Body of pancreas (tissue), 4 donors: Measurements from ENCODE around the gene TIGAR. TPM values are rescaled to one million over a fixed set of nuclear protein-coding genes. Genes with fewer than 3 reads are reported as not detected.
A peak's percentile ranks its signal among the peaks of the same experiment; 100 is the strongest.

Experiments
- ATAC-seq: fragments of 150-250 bp; one replicate; pipeline ENCODE4 v1.9.1; 2016
- DNase-seq, 4 donors: peaks; one replicate each; pipeline ENCODE4 v3.0.0-alpha.2; 2019
- H3K27ac ChIP-seq, 4 donors: fragments of 200-600 bp; sonication (generic); 1 replicate in 3 of 4; 2 replicates in 1 of 4; pipeline versions ENCODE4 v1.5.1 to v1.6.1; 2016 to 2019; ENCODE audit warnings: mild to moderate bottlenecking in 1 of 4, mixed read lengths in 1 of 4, moderate library complexity in 1 of 4
- H3K27me3 ChIP-seq, 2 donors: fragments of 200-600 bp; sonication (generic); one replicate each; pipeline ENCODE4 v1.6.0; 2016; ENCODE audit warnings: mild to moderate bottlenecking in 1 of 2
- H3K36me3 ChIP-seq, 2 donors: fragments of 200-600 bp; sonication (generic); replicated peaks in 1 of 2; 2 replicates each; pipeline ENCODE4 v1.5.1; 2016; ENCODE audit warnings: low read depth in 2 of 2; ENCODE audit not compliant: insufficient read depth in 1 of 2
- H3K4me1 ChIP-seq: fragments of 200-600 bp; sonication (generic); one replicate; pipeline ENCODE4 v1.6.0; 2016
- H3K4me3 ChIP-seq, 2 donors: fragments of 200-600 bp; sonication (generic); 1 replicate in 1 of 2; 2 replicates in 1 of 2; pipeline ENCODE4 v1.5.1; 2016 to 2019
- H3K9me3 ChIP-seq, 3 donors: fragments of 200-600 bp; sonication (generic); 1 replicate in 2 of 3; 2 replicates in 1 of 3; pipeline ENCODE4 v1.5.1; 2016
- POLR2A ChIP-seq, 3 donors: fragments of 450-650 bp; IDR thresholded peaks; one replicate each; pipeline ENCODE4 v1.6.1; 2016; ENCODE audit warnings: antibody characterized with exemption in 3 of 3, mild to moderate bottlenecking in 2 of 3
- WGBS, 2 donors: methylation state at CpG; one replicate each; pipeline ENCODE4 v1.1.5; 2017; 5-methylcytosine and 5-hydroxymethylcytosine counted together
- intact Hi-C: fragments of 100-400 bp; cut with DNase I; formaldehyde crosslinking; loops from one replicate; pipeline ENCODE4 v1.15.1; 2023
- total RNA-seq, 2 donors: library from RNA; depleted of rRNA; stranded (reverse); fragments of >200 nt; gene quantifications; one replicate each; pipeline ENCODE4 v1.1.0, GENCODE V29; 2016
- TF ChIP-seq, protein P1 (sequence below), 7 experiments: fragments of 450-650 bp in 4 of 7; fragments of 200-600 bp in 3 of 7; sonication (generic) in 3 of 7; IDR thresholded peaks; one replicate each; pipeline ENCODE4 v1.5.1; 2016 to 2019; ENCODE audit warnings: antibody characterized with exemption in 7 of 7

TIGAR gene
- total RNA-seq, 2 donors from 2014 or later, result 0.33 to 1.6 TPM

DNA sequence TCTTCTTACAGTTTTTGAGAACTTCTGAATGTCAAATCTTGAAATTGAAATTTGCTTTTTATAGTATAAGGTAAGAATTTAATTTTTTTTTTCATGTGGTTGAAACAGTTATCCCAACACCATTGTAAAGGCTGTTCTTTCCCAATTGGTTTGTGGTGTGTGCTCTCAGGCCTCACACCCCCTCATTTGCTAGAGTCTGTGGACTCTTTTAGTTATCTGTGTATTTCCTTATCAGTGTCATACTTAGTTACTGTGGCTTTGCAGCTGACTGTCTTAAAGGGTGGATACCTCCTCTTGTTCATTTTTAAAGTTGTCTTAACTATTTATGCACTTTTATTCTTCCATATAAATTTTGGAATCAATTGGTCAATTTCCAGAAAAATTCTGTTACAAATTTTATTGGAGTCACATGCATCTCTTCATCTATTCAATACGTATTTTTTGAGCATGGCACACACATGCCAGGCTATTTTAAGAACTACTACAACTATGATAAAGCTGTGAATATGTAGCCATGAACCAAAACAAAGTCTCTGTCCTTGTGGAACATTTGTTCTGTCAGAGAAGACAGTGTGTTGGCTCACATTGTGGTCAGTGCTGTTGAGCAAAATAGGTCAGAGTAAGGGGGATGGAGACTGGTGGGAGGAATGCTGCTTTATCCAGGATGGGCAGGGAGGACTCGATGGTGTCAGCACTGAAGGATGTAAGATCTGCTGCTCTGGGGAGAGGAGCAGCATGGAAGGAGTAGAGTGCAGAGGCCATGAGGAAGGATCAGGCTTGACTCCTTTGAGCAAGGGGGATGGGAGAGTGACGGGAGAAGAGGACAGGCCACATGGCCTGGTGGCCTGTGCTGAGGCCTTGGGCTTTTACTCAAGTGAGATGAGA, 34.4 kb downstream of the TIGAR start:
- Histone ChIP-seq H3K27ac (no peak overlapping the region), H3K36me3 (peaks cover 0 to 8% of the 10 kb centered on the region in 2 donors), H3K27me3 (no peaks in the 10 kb centered on the region), H3K9me3 (no peaks in the 10 kb centered on the region), H3K4me1 (no peaks in the 10 kb centered on the region), H3K4me3 (no peak overlapping the region)
- intact Hi-C loops, result no loop called here
- DNase-seq (no peak), ATAC-seq (no peak)
- TF ChIP-seq, protein P1, sequence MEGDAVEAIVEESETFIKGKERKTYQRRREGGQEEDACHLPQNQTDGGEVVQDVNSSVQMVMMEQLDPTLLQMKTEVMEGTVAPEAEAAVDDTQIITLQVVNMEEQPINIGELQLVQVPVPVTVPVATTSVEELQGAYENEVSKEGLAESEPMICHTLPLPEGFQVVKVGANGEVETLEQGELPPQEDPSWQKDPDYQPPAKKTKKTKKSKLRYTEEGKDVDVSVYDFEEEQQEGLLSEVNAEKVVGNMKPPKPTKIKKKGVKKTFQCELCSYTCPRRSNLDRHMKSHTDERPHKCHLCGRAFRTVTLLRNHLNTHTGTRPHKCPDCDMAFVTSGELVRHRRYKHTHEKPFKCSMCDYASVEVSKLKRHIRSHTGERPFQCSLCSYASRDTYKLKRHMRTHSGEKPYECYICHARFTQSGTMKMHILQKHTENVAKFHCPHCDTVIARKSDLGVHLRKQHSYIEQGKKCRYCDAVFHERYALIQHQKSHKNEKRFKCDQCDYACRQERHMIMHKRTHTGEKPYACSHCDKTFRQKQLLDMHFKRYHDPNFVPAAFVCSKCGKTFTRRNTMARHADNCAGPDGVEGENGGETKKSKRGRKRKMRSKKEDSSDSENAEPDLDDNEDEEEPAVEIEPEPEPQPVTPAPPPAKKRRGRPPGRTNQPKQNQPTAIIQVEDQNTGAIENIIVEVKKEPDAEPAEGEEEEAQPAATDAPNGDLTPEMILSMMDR (IDR thresholded peaks at IDR 0.05), result no peak
- TF ChIP-seq POLR2A (IDR thresholded peaks at IDR 0.05), result no peak
- 76 to 78% methylated on average over 3 of the region's 3 CpGs for WGBS, 2 donors

DNA sequence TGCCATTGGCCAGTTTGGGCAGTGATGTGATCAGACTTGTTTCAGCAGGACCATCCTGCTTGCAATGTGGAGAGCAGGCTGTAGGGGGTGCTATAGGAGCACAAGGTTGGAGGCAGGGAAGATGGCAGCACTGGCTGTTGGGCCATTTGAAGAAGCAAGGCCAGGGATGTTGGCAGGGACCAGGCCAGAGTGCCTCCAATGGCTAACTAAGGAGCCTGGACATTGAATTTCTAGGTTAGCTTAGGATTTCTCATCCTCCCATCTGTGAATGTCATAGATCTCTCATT, 35.0 kb downstream of the TIGAR start:
- no peaks in the 10 kb centered on the region for H3K27me3 ChIP-seq
- DNase-seq (peak in 2 of 4 donors; percentile 19 to 25), ATAC-seq (no peak)
- H3K4me3 ChIP-seq, result no peak overlapping the region
- intact Hi-C loops, result no loop called here
- H3K4me1 ChIP-seq, result no peaks in the 10 kb centered on the region
- no peak overlapping the region for H3K27ac ChIP-seq
- TF ChIP-seq POLR2A (IDR thresholded peaks at IDR 0.05), result no peak
- TF ChIP-seq, protein P1 (IDR thresholded peaks at IDR 0.05), result peak in 1 of 7 experiments; percentile 14
- H3K36me3 ChIP-seq, result peaks cover 0 to 7% of the 10 kb centered on the region in 2 donors
- H3K9me3 ChIP-seq, result no peaks in the 10 kb centered on the region

DNA sequence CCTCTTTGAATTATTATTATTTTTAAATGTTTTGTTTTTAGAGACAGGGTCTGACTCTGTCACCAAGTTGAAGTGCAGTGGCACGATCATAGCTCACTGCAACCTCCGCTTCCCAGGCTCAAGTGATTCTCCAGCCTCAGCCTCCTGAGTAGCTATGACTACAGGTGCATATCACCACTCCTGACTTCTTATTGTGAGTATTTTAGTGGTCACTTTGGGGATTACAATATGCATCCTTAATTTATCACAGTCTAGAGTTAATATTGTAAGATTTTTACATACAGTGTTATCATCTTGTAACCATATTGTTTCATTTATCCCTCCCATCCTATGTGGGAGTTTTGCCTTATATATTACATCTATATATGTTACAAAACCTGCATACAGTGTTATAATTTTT, 45.1 kb downstream of the TIGAR start:
- DNase-seq, result no peak
- Histone ChIP-seq H3K4me3 (no peak overlapping the region), H3K36me3 (no peaks in the 10 kb centered on the region), H3K27ac (no peak overlapping the region), H3K27me3 (no peaks in the 10 kb centered on the region), H3K4me1 (no peaks in the 10 kb centered on the region), H3K9me3 (no peaks in the 10 kb centered on the region)
- intact Hi-C loops, result no loop called here
- TF ChIP-seq, protein P1 (IDR thresholded peaks at IDR 0.05), result peak in 1 of 7 experiments; percentile 16
- TF ChIP-seq POLR2A (IDR thresholded peaks at IDR 0.05), result no peak
- WGBS, 2 donors, result 73 to 84% methylated on average over 2 of the region's 2 CpGs
- no peak for ATAC-seq

DNA sequence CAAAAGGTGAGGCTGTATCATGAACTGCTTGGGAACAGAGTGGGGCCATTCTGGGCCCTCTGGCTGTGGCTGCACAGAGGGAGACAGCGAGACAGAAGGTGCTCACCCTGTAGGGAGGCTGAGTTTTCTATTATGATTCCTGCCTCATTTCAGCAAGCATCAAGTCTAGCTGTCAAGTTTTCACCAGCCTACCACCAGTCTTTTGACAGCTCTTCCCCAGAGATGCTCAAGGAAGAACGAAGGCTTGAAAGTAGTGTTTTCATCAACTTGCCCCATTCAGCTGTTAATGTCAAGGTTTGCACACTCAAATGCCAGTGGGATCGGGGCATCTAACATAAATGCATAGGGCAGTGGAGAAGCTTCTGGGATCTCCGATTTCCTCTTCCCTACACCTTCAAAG, 48.5 kb downstream of the TIGAR start:
- H3K27ac ChIP-seq, result no peak overlapping the region
- WGBS, 2 donors, result 84 to 87% methylated on average over 4 of the region's 4 CpGs
- no peaks in the 10 kb centered on the region for H3K4me1 ChIP-seq
- intact Hi-C loops, result no loop called here
- no peaks in the 10 kb centered on the region for H3K36me3 ChIP-seq
- no peaks in the 10 kb centered on the region for H3K27me3 ChIP-seq
- ATAC-seq (no peak), DNase-seq (no peak)
- TF ChIP-seq, protein P1 (IDR thresholded peaks at IDR 0.05), result no peak
- no peak for TF ChIP-seq POLR2A (IDR thresholded peaks at IDR 0.05)
- no peak overlapping the region for H3K4me3 ChIP-seq
- H3K9me3 ChIP-seq, result no peaks in the 10 kb centered on the region

DNA sequence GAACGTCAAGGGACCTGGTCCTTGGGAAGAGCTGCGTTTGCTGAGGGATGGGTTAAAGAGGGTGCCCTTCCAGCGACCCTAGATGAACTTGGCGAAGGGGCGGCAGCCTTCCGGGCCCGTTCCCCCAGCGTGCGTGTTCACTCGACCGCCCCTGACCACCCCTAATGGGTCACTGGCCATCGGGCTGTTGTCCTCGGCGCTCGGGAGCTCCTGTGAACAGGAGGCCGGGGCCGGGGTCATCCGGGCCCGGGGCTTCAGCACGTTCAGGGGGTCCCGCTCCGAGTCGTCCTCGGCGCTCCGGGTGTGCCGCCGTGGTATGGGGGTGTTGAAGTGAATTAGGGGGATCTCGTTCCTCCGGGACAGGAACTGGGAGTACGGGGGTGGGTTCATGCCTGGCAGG, 49.3 kb downstream of the TIGAR start:
- TF ChIP-seq POLR2A (IDR thresholded peaks at IDR 0.05), result no peak
- TF ChIP-seq, protein P1 (IDR thresholded peaks at IDR 0.05), result no peak
- H3K4me3 ChIP-seq, result no peak overlapping the region
- no peaks in the 10 kb centered on the region for H3K4me1 ChIP-seq
- ATAC-seq (no peak), DNase-seq (no peak)
- intact Hi-C loops, result no loop called here
- 87 to 93% methylated on average over 24 to 31 of the region's 31 CpGs for WGBS, 2 donors
- no peaks in the 10 kb centered on the region for H3K9me3 ChIP-seq
- H3K36me3 ChIP-seq, result no peaks in the 10 kb centered on the region
- no peaks in the 10 kb centered on the region for H3K27me3 ChIP-seq
- no peak overlapping the region for H3K27ac ChIP-seq
